OCI-LY1 (cell line): ENCODE data around the gene ATP2B2.

Experiments used
- H2AFZ ChIP-seq: fragments of 200-600 bp; sonication (generic), shearing (Covaris generic); 2 replicates; pipeline ENCODE4 v1.6.0; 2014; ENCODE audit warnings: antibody characterized with exemption, mild to moderate bottlenecking, low read length
- H3F3A ChIP-seq: fragments of 200-600 bp; sonication (generic), shearing (Covaris generic); 2 replicates; pipeline ENCODE4 v1.6.0; 2014; ENCODE audit warnings: mild to moderate bottlenecking, antibody characterized with exemption, low read length, moderate library complexity; ENCODE audit not compliant: insufficient read depth
- H3K27ac ChIP-seq: fragments of 200-600 bp; sonication (generic); 2 replicates; pipeline ENCODE4 v1.5.1; 2014; ENCODE audit warnings: low read length, mixed run types, mild to moderate bottlenecking, low read depth; ENCODE audit not compliant: poor library complexity, severe bottlenecking
- H3K27me3 ChIP-seq: fragments of 200-600 bp; sonication (generic); 2 replicates; pipeline ENCODE4 v1.6.0; 2014; ENCODE audit warnings: antibody characterized with exemption, mild to moderate bottlenecking, low read length, moderate library complexity; ENCODE audit not compliant: insufficient read depth
- H3K36me3 ChIP-seq: fragments of 200-600 bp; sonication (generic); 2 replicates; pipeline ENCODE4 v1.6.1; 2014; ENCODE audit warnings: mild to moderate bottlenecking, antibody characterized with exemption, low read length, moderate library complexity, mixed read lengths; ENCODE audit not compliant: insufficient read depth
- H3K4me1 ChIP-seq: fragments of 200-600 bp; sonication (generic); 2 replicates; pipeline ENCODE4 v1.5.1; 2014; ENCODE audit warnings: mild to moderate bottlenecking, low read length, moderate library complexity; ENCODE audit not compliant: insufficient read depth, severe bottlenecking
- H3K4me2 ChIP-seq: fragments of 200-600 bp; sonication (generic), shearing (Covaris generic); 2 replicates; pipeline ENCODE4 v1.6.1; 2014; ENCODE audit warnings: low read length
- H3K4me3 ChIP-seq: fragments of 200-600 bp; sonication (generic); 2 replicates; pipeline ENCODE4 v1.5.1; 2014; ENCODE audit warnings: low read length, low read depth, mild to moderate bottlenecking, mixed read lengths; ENCODE audit not compliant: poor library complexity, severe bottlenecking
- H3K79me2 ChIP-seq: fragments of 200-600 bp; shearing (Covaris generic); 2 replicates; pipeline ENCODE4 v1.6.1; 2016; ENCODE audit warnings: mixed run types, low read length, mixed read lengths; ENCODE audit not compliant: insufficient read depth
- H3K9ac ChIP-seq: fragments of 200-600 bp; sonication (generic), shearing (Covaris generic); 2 replicates; pipeline ENCODE4 v1.6.1; 2014; ENCODE audit warnings: mild to moderate bottlenecking, low read length, mixed read lengths
- H3K9me2 ChIP-seq: fragments of 200-600 bp; sonication (generic), shearing (Covaris generic); 2 replicates; pipeline ENCODE4 v1.6.1; 2014; ENCODE audit warnings: low read depth, mild to moderate bottlenecking, low read length, mixed read lengths
- H3K9me3 ChIP-seq: fragments of 200-600 bp; shearing (Covaris generic); 2 replicates; pipeline ENCODE4 v1.6.1; 2014; ENCODE audit warnings: low read length, mixed read lengths
- H4K20me1 ChIP-seq: fragments of 200-600 bp; sonication (generic), shearing (Covaris generic); 2 replicates; pipeline ENCODE4 v1.6.0; 2016; ENCODE audit warnings: mild to moderate bottlenecking, low read length; ENCODE audit not compliant: insufficient read depth
- CTCF ChIP-seq: fragments of 200-600 bp; sonication (generic), shearing (Covaris generic); IDR thresholded peaks from 2 replicates; pipeline ENCODE4 v1.5.1; 2017; ENCODE audit warnings: mild to moderate bottlenecking, antibody characterized with exemption, low read length, moderate library complexity, mixed read lengths
- EZH2 ChIP-seq: fragments of 200-600 bp; sonication (generic), shearing (Covaris generic); IDR thresholded peaks from 2 replicates; pipeline ENCODE4 v1.8.0; 2017; ENCODE audit warnings: borderline replicate concordance, mixed run types, mild to moderate bottlenecking, antibody characterized with exemption, low read length, moderate library complexity, mixed read lengths

ATP2B2 gene

GRCh38 chr3:10426346-10427220 lies 78.8 kb downstream of the ATP2B2 start:
- Histone ChIP-seq H3K4me2 (no peak overlapping the region), H3K4me1 (no peaks in the 10 kb centered on the region), H3K27ac (no peak overlapping the region), H4K20me1 (no peaks in the 10 kb centered on the region), H3K4me3 (no peak overlapping the region), H3K27me3 (peaks cover 3% of the 10 kb centered on the region), H3K79me2 (no peaks in the 10 kb centered on the region), H2AFZ (no peak overlapping the region), H3K9me3 (no peaks in the 10 kb centered on the region), H3K9me2 (no peaks in the 10 kb centered on the region), H3K36me3 (no peaks in the 10 kb centered on the region), H3K9ac (no peak overlapping the region), H3F3A (no peaks in the 10 kb centered on the region)
- TF ChIP-seq CTCF (no peak), EZH2 (no peak)

- TF ChIP-seq EZH2 (no peak), CTCF (0 out of 2 replicates have a peak, but pooled peaks have one; percentile 12)
- H3K4me1 ChIP-seq: no peaks in the 10 kb centered on the region
- no peaks in the 10 kb centered on the region for H3F3A ChIP-seq
- no peak overlapping the region for H3K27ac ChIP-seq
- no peak overlapping the region for H3K4me2 ChIP-seq
- H4K20me1 ChIP-seq: no peaks in the 10 kb centered on the region
- H3K27me3 ChIP-seq: peaks cover 3% of the 10 kb centered on the region
- H3K79me2 ChIP-seq: no peaks in the 10 kb centered on the region
- no peaks in the 10 kb centered on the region for H3K9me2 ChIP-seq
- no peak overlapping the region for H2AFZ ChIP-seq
- no peaks in the 10 kb centered on the region for H3K9me3 ChIP-seq
- H3K4me3 ChIP-seq: no peak overlapping the region
- H3K36me3 ChIP-seq: no peaks in the 10 kb centered on the region
- no peak overlapping the region for H3K9ac ChIP-seq
Observed at GRCh38 chr3:10423171-10423882, 82.1 kb downstream of the ATP2B2 start.

- H3K4me2 ChIP-seq: no peak overlapping the region
- TF ChIP-seq CTCF: no peak
- no peak for TF ChIP-seq EZH2
- no peak overlapping the region for H3K4me3 ChIP-seq
- peaks cover 3% of the 10 kb centered on the region; the same call in 1 of the 2 replicates for H3K27me3 ChIP-seq
- H3K36me3 ChIP-seq: no peaks in the 10 kb centered on the region
- H3K79me2 ChIP-seq: no peaks in the 10 kb centered on the region
- H3K9ac ChIP-seq: no peak overlapping the region
- no peak overlapping the region for H2AFZ ChIP-seq
- H3F3A ChIP-seq: no peaks in the 10 kb centered on the region
- H3K4me1 ChIP-seq: no peaks in the 10 kb centered on the region
- no peaks in the 10 kb centered on the region for H3K9me3 ChIP-seq
- H3K27ac ChIP-seq: no peak overlapping the region
- no peaks in the 10 kb centered on the region for H4K20me1 ChIP-seq
- H3K9me2 ChIP-seq: no peaks in the 10 kb centered on the region
Observed at GRCh38 chr3:10421996-10422395, 83.4 kb downstream of the ATP2B2 start.
